Fibroblast of lung (primary cell): ENCODE data around the gene MON1B. TPM values are rescaled to one million over a fixed set of nuclear protein-coding genes. Genes with fewer than 3 reads are reported as not detected.

ENCODE experiments used
- DNase-seq, 2 donors: peaks; one replicate each; pipeline versions ENCODE4 v3.0.0 to v3.0.0-alpha.2; 2010; ENCODE audit warnings: low read depth in 2 of 2
- H2AFZ ChIP-seq: 2 replicates; pipeline ENCODE4 v1.5.1; 2012; ENCODE audit warnings: low read length, control low read depth, inconsistent platforms
- H3K27ac ChIP-seq: 2 replicates; pipeline ENCODE4 v1.5.1; 2011; ENCODE audit warnings: low read length, control low read depth; ENCODE audit not compliant: insufficient read depth
- H3K27me3 ChIP-seq: 2 replicates; pipeline ENCODE4 v1.5.1; 2011; ENCODE audit warnings: mild to moderate bottlenecking, low read length; ENCODE audit not compliant: control insufficient read depth, insufficient read depth
- H3K36me3 ChIP-seq: 2 replicates; pipeline ENCODE4 v1.5.1; 2011; ENCODE audit warnings: low read length; ENCODE audit not compliant: control insufficient read depth, insufficient read depth
- H3K4me1 ChIP-seq: 2 replicates; pipeline ENCODE4 v1.5.1; 2011; ENCODE audit warnings: low read length; ENCODE audit not compliant: control insufficient read depth, insufficient read depth; ENCODE audit errors: extremely low read depth
- H3K4me2 ChIP-seq: 2 replicates; pipeline ENCODE4 v1.5.1; 2011; ENCODE audit warnings: low read length, control low read depth; ENCODE audit not compliant: insufficient read depth; ENCODE audit errors: extremely low read depth
- H3K4me3 ChIP-seq, 4 experiments: fragments of 200-600 bp in 1 of 4; sonication (generic) in 1 of 4; replicated peaks in 1 of 4; 2 replicates each; pipeline ENCODE4 v1.5.1; 2011 to 2016; ENCODE audit warnings: low read length in 4 of 4, low read depth in 3 of 4, mild to moderate bottlenecking in 3 of 4, control low read depth in 2 of 4, inconsistent platforms in 1 of 4, mixed read lengths in 1 of 4; ENCODE audit not compliant: insufficient read depth in 1 of 4; ENCODE audit errors: control extremely low read depth in 1 of 4
- H3K79me2 ChIP-seq: 2 replicates; pipeline ENCODE4 v1.5.1; 2012; ENCODE audit warnings: mild to moderate bottlenecking, low read length, inconsistent platforms; ENCODE audit not compliant: control insufficient read depth, insufficient read depth
- H3K9ac ChIP-seq: 2 replicates; pipeline ENCODE4 v1.5.1; 2011; ENCODE audit warnings: mild to moderate bottlenecking, low read length, control low read depth; ENCODE audit not compliant: insufficient read depth
- H3K9me3 ChIP-seq: 2 replicates; pipeline ENCODE4 v1.5.1; 2012; ENCODE audit warnings: low read depth, low read length; ENCODE audit not compliant: control insufficient read depth, insufficient read depth
- H4K20me1 ChIP-seq: 2 replicates; pipeline ENCODE4 v1.5.1; 2011; ENCODE audit warnings: low read length; ENCODE audit not compliant: control insufficient read depth, insufficient read depth; ENCODE audit errors: extremely low read depth
- CTCF ChIP-seq, 2 donors: IDR thresholded peaks in 1 of 2; conservative IDR thresholded peaks in 1 of 2; 1 replicate in 1 of 2; 2 replicates in 1 of 2; pipeline ENCODE4 v1.5.1; 2011 to 2012; ENCODE audit warnings: low read length in 2 of 2, control low read depth in 1 of 2, inconsistent platforms in 1 of 2, low read depth in 1 of 2, mild to moderate bottlenecking in 1 of 2
- EZH2 ChIP-seq: IDR thresholded peaks from 2 replicates; pipeline ENCODE4 v1.5.1; 2012; ENCODE audit warnings: low read length, control low read depth, mild to moderate bottlenecking; ENCODE audit errors: missing control alignments
- polyA plus RNA-seq, 2 donors: library from polyadenylated mRNA; depleted of rRNA in 1 of 2; stranded (reverse) in 1 of 2; unstranded in 1 of 2; fragments of >200 nt; gene quantifications; 2 replicates each; pipeline ENCODE4 v1.2.1, GENCODE V29; 2011 to 2012; ENCODE audit warnings: missing spikeins in 1 of 2
- total RNA-seq: library from RNA; depleted of rRNA; stranded (reverse); fragments of >200 nt; gene quantifications from 2 replicates; pipeline ENCODE4 v1.2.1, GENCODE V29; 2014

The MON1B gene
- total and polyA plus RNA-seq, 2 donors (not counting 1 experiment from before 2014, with no cell fraction given): 7.3 to 12.7 TPM

GRCh38 chr16:77211880-77212740, 21.1 kb downstream of the MON1B start:
- Histone ChIP-seq H3K4me1 (peaks cover 7% of the 10 kb centered on the region), H3K27me3 (no peaks in the 10 kb centered on the region), H3K79me2 (no peaks in the 10 kb centered on the region), H3K9ac (no peak overlapping the region), H4K20me1 (no peaks in the 10 kb centered on the region), H3K4me2 (peak overlapping the region; percentile 85), H3K4me3 (peak overlapping the region; percentile 40 to 55 (median 41)), H3K9me3 (no peaks in the 10 kb centered on the region), H3K36me3 (no peaks in the 10 kb centered on the region), H2AFZ (peak overlapping the region; percentile 49), H3K27ac (no peak overlapping the region)
- peak; percentile 18 to 34 for DNase-seq
- TF ChIP-seq CTCF (conservative IDR thresholded peaks at IDR 0.05 in 1 of 2, IDR thresholded peaks at IDR 0.05 in 1 of 2; ENCODE audit: low read depth in 1 of 2, low read length in 2 of 2) (no peak), EZH2 (peak; percentile 24)

- Histone ChIP-seq H3K36me3 (no peaks in the 10 kb centered on the region), H3K4me3 (peak overlapping the region; percentile 40 to 55 (median 41)), H3K4me2 (peak overlapping the region; percentile 85), H3K4me1 (peaks cover 7% of the 10 kb centered on the region), H3K79me2 (no peaks in the 10 kb centered on the region), H2AFZ (peak overlapping the region; percentile 35), H3K27me3 (no peaks in the 10 kb centered on the region), H3K9ac (no peak overlapping the region), H3K9me3 (no peaks in the 10 kb centered on the region), H4K20me1 (no peaks in the 10 kb centered on the region), H3K27ac (no peak overlapping the region)
- DNase-seq: peak; percentile 39 to 42
- TF ChIP-seq EZH2 (no peak), CTCF (conservative IDR thresholded peaks at IDR 0.05 in 1 of 2, IDR thresholded peaks at IDR 0.05 in 1 of 2; ENCODE audit: low read depth in 1 of 2, low read length in 2 of 2) (no peak)
Measured at GRCh38 chr16:77212741-77213541, 22.0 kb downstream of the MON1B start.

DNA sequence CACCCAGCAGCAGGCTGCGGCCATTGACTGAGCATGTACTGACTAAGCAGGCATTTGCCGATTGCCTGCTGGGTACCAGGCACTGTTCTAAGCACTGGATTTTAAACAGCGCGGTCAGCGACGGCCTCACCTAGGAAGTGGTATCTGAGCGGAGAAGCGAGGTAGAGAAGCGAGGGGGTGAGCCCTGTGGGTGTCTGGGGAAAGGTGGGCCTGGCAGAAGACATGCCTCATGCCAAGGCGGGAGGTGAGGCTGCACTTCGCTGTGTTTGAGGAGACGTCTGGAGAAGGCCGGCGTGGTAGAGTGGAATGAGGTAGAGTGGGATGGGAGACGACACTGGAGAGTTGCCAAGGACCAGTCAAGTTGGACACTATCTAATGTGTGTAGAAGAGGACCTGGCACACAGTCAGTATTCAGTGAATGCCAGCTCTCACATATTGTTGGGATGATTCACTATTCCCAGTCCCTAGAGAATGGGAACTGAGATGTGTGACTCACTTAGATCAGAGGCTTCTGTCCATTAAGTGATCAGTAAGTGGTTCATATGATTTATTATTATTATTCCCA, 22.6 kb downstream of the MON1B start:
- Histone ChIP-seq H3K36me3 (no peaks in the 10 kb centered on the region), H4K20me1 (no peaks in the 10 kb centered on the region), H3K9ac (no peak overlapping the region), H3K27me3 (no peaks in the 10 kb centered on the region), H3K4me1 (peaks cover 7% of the 10 kb centered on the region), H3K79me2 (no peaks in the 10 kb centered on the region), H3K27ac (no peak overlapping the region), H3K4me2 (no peak overlapping the region), H3K4me3 (no peak overlapping the region), H3K9me3 (no peaks in the 10 kb centered on the region), H2AFZ (no peak overlapping the region)
- TF ChIP-seq CTCF (conservative IDR thresholded peaks at IDR 0.05 in 1 of 2, IDR thresholded peaks at IDR 0.05 in 1 of 2; ENCODE audit: low read depth in 1 of 2, low read length in 2 of 2) (no peak), EZH2 (no peak)
- peak; percentile 83 to 97 for DNase-seq
